Spleen (tissue), 11 donors: Measurements from ENCODE around the gene PRKCZ. TPM values are rescaled to one million over a fixed set of nuclear protein-coding genes. Genes with fewer than 3 reads are reported as not detected.

Experiments used
- DNase-seq: peaks from one replicate; pipeline ENCODE4 v3.0.0-alpha.2; 2020
- H3K27ac ChIP-seq, 8 donors: fragments of 200-600 bp; sonication (generic) in 7 of 8; 1 replicate in 4 of 8; 2 replicates in 4 of 8; pipeline versions ENCODE4 v1.5.0 to v1.8.0; 2016 to 2021; ENCODE audit warnings: inconsistent platforms in 4 of 8, mild to moderate bottlenecking in 4 of 8, moderate library complexity in 1 of 8
- H3K27me3 ChIP-seq, 7 donors: fragments of 200-600 bp; sonication (generic) in 6 of 7; replicated peaks in 1 of 7; 1 replicate in 4 of 7; 2 replicates in 3 of 7; pipeline versions ENCODE4 v1.5.0 to v1.8.0; 2016 to 2021; ENCODE audit warnings: inconsistent platforms in 3 of 7, mild to moderate bottlenecking in 1 of 7
- H3K36me3 ChIP-seq, 6 donors: fragments of 200-600 bp; sonication (generic) in 5 of 6; 1 replicate in 4 of 6; 2 replicates in 2 of 6; pipeline versions ENCODE4 v1.5.0 to v1.8.0; 2016 to 2021; ENCODE audit warnings: inconsistent platforms in 2 of 6
- H3K4me1 ChIP-seq, 6 donors: fragments of 200-600 bp; sonication (generic) in 5 of 6; 1 replicate in 3 of 6; 2 replicates in 3 of 6; pipeline versions ENCODE4 v1.5.0 to v1.8.0; 2016 to 2021; ENCODE audit warnings: inconsistent platforms in 3 of 6
- H3K4me3 ChIP-seq, 8 donors: fragments of 200-600 bp; sonication (generic) in 7 of 8; 1 replicate in 4 of 8; 2 replicates in 4 of 8; pipeline versions ENCODE4 v1.5.0 to v1.8.0; 2016 to 2021; ENCODE audit warnings: inconsistent platforms in 4 of 8, mild to moderate bottlenecking in 4 of 8, moderate library complexity in 2 of 8
- H3K9me3 ChIP-seq, 8 donors: fragments of 200-600 bp; sonication (generic) in 7 of 8; 1 replicate in 4 of 8; 2 replicates in 4 of 8; pipeline versions ENCODE4 v1.5.0 to v1.8.0; 2016 to 2021; ENCODE audit warnings: inconsistent platforms in 4 of 8
- POLR2A ChIP-seq, 3 donors: fragments of 450-650 bp; IDR thresholded peaks; one replicate each; pipeline ENCODE4 v1.5.1; 2017; ENCODE audit warnings: antibody characterized with exemption in 3 of 3, mild to moderate bottlenecking in 1 of 3
- POLR2AphosphoS5 ChIP-seq, 3 donors: sonication (generic); formaldehyde crosslinking; IDR thresholded peaks; one replicate each; pipeline ENCODE4 v1.5.1; 2017; ENCODE audit warnings: antibody characterized with exemption in 3 of 3
- WGBS, 5 donors: extraction: QIAGEN DNeasy Blood & Tissue Kit in 3 of 5; methylation state at CpG; one replicate each; pipeline versions ENCODE4 v1.1.5 to v1.1.7; 2013 to 2018; 5-methylcytosine and 5-hydroxymethylcytosine counted together
- intact Hi-C: fragments of 100-400 bp; cut with DNase I; formaldehyde crosslinking; loops from one replicate; pipeline ENCODE4 v1.15.0; 2023; ENCODE audit warnings: low total_unique reads
- polyA plus RNA-seq, 3 donors: library from polyadenylated mRNA; stranded (reverse); fragments of 200-250 nt; gene quantifications; one replicate each; pipeline ENCODE4 v1.2.1, GENCODE V29; 2013
- total RNA-seq, 7 donors: library from RNA; depleted of rRNA in 3 of 7; stranded (reverse); fragments of >200 nt in 3 of 7; fragmentation: NEBNext Ultra II Directional in 4 of 7; extraction: Animal tissue kit (Norgen Biotek cat#: 25700) in 4 of 7; gene quantifications; one replicate each; pipeline versions ENCODE4 v1.1.0 to v1.2.1, GENCODE V29; 2016 to 2021
- TF ChIP-seq, protein P1 (sequence below), 11 experiments: fragments of 200-600 bp in 7 of 11; fragments of 450-650 bp in 4 of 11; sonication (generic) in 4 of 11; IDR thresholded peaks in 8 of 11; conservative IDR thresholded peaks in 3 of 11; 1 replicate in 7 of 11; 2 replicates in 4 of 11; pipeline versions ENCODE4 v1.4.0 to v1.8.0; 2016 to 2021; ENCODE audit warnings: antibody characterized with exemption in 11 of 11, inconsistent platforms in 4 of 11, mild to moderate bottlenecking in 1 of 11
- donor health status: healthy with polysubstance abuse.
- donor health status: DM: no; HTN: no; CAD: no; lungs with moderate emphysema.
- donor health status: DM: no; HTN: no; CAD: no.
- donor health status: Bipolar disorder and iron deficiency.
- donor health status: healthy.
- donor health status: DM: no; HTN: no; CAD: no.
- donor health status: DM: yes; HTN: yes; CAD: no.

The PRKCZ gene
- total and polyA plus RNA-seq, 10 donors = 17.6 to 61.8 (median 34.0) TPM

GRCh38 chr1:2163205-2163604 lies 113.0 kb downstream of the PRKCZ start:
- H3K9me3 ChIP-seq = peaks cover 0 to 13% (median 0%) of the 10 kb centered on the region in 8 donors
- H3K4me1 ChIP-seq = peaks cover 0 to 6% (median 0%) of the 10 kb centered on the region in 6 donors
- intact Hi-C loops = no loop called here
- TF ChIP-seq POLR2A (IDR thresholded peaks at IDR 0.05) (no peak), POLR2AphosphoS5 (IDR thresholded peaks at IDR 0.05) (no peak)
- TF ChIP-seq, protein P1, sequence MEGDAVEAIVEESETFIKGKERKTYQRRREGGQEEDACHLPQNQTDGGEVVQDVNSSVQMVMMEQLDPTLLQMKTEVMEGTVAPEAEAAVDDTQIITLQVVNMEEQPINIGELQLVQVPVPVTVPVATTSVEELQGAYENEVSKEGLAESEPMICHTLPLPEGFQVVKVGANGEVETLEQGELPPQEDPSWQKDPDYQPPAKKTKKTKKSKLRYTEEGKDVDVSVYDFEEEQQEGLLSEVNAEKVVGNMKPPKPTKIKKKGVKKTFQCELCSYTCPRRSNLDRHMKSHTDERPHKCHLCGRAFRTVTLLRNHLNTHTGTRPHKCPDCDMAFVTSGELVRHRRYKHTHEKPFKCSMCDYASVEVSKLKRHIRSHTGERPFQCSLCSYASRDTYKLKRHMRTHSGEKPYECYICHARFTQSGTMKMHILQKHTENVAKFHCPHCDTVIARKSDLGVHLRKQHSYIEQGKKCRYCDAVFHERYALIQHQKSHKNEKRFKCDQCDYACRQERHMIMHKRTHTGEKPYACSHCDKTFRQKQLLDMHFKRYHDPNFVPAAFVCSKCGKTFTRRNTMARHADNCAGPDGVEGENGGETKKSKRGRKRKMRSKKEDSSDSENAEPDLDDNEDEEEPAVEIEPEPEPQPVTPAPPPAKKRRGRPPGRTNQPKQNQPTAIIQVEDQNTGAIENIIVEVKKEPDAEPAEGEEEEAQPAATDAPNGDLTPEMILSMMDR (IDR thresholded peaks at IDR 0.05 in 8 of 11, conservative IDR thresholded peaks at IDR 0.05 in 3 of 11) = no peak
- H3K36me3 ChIP-seq = peaks cover 0 to 79% (median 11%) of the 10 kb centered on the region in 6 donors
- no peak overlapping the region for H3K27ac ChIP-seq
- H3K27me3 ChIP-seq = no peaks in the 10 kb centered on the region
- no peak for DNase-seq
- WGBS, 5 donors = 83 to 95% (median 90%) methylated on average over 5 to 7 of the region's 7 CpGs
- no peak overlapping the region for H3K4me3 ChIP-seq

GRCh38 chr1:2165646-2166045 lies 115.4 kb downstream of the PRKCZ start:
- intact Hi-C loops = no loop called here
- no peak for DNase-seq
- Histone ChIP-seq H3K27me3 (no peaks in the 10 kb centered on the region), H3K4me1 (no peaks in the 10 kb centered on the region), H3K27ac (no peak overlapping the region), H3K36me3 (peaks cover 0 to 69% (median 8%) of the 10 kb centered on the region in 6 donors), H3K9me3 (peaks cover 0 to 13% (median 0%) of the 10 kb centered on the region in 8 donors), H3K4me3 (no peak overlapping the region)
- TF ChIP-seq, protein P1 (IDR thresholded peaks at IDR 0.05 in 8 of 11, conservative IDR thresholded peaks at IDR 0.05 in 3 of 11) = no peak
- TF ChIP-seq POLR2AphosphoS5 (IDR thresholded peaks at IDR 0.05) = no peak
- WGBS, 5 donors = 90 to 93% (median 91%) methylated on average over 15 to 19 of the region's 19 CpGs

- intact Hi-C loops = no loop called here
- peaks cover 0 to 13% (median 0%) of the 10 kb centered on the region in 8 donors for H3K9me3 ChIP-seq
- DNase-seq = no peak
- no peaks in the 10 kb centered on the region for H3K27me3 ChIP-seq
- no peaks in the 10 kb centered on the region for H3K4me1 ChIP-seq
- 85 to 88% (median 87%) methylated on average over 9 to 14 of the region's 14 CpGs for WGBS, 5 donors
- peaks cover 0 to 66% (median 8%) of the 10 kb centered on the region in 6 donors for H3K36me3 ChIP-seq
- H3K27ac ChIP-seq = no peak overlapping the region
- no peak overlapping the region for H3K4me3 ChIP-seq
- no peak for TF ChIP-seq POLR2AphosphoS5 (IDR thresholded peaks at IDR 0.05)
- TF ChIP-seq POLR2A (IDR thresholded peaks at IDR 0.05) = no peak
- TF ChIP-seq, protein P1 (IDR thresholded peaks at IDR 0.05 in 8 of 11, conservative IDR thresholded peaks at IDR 0.05 in 3 of 11) = no peak
Observed at GRCh38 chr1:2166254-2166653, 116.0 kb downstream of the PRKCZ start.

- DNase-seq = no peak
- no peak for TF ChIP-seq POLR2A (IDR thresholded peaks at IDR 0.05)
- no peaks in the 10 kb centered on the region for H3K27me3 ChIP-seq
- WGBS, 5 donors = 92 to 96% (median 94%) methylated on average over 5 to 10 of the region's 10 CpGs
- peaks cover 0 to 69% (median 9%) of the 10 kb centered on the region in 6 donors for H3K36me3 ChIP-seq
- H3K4me1 ChIP-seq = no peaks in the 10 kb centered on the region
- no peak overlapping the region for H3K4me3 ChIP-seq
- intact Hi-C loops = no loop called here
- no peak overlapping the region for H3K27ac ChIP-seq
- peaks cover 0 to 13% (median 0%) of the 10 kb centered on the region in 8 donors for H3K9me3 ChIP-seq
Observed at GRCh38 chr1:2166695-2167094, 116.5 kb downstream of the PRKCZ start.

GRCh38 chr1:2168090-2168489 lies 117.9 kb downstream of the PRKCZ start:
- no peak for DNase-seq
- 91 to 95% (median 94%) methylated on average over 13 of the region's 13 CpGs for WGBS, 5 donors
- no peaks in the 10 kb centered on the region for H3K27me3 ChIP-seq
- H3K4me3 ChIP-seq = no peak overlapping the region
- no peaks in the 10 kb centered on the region for H3K4me1 ChIP-seq
- intact Hi-C loops = no loop called here
- H3K27ac ChIP-seq = no peak overlapping the region
- no peak for TF ChIP-seq POLR2A (IDR thresholded peaks at IDR 0.05)
- TF ChIP-seq POLR2AphosphoS5 (IDR thresholded peaks at IDR 0.05) = no peak
- TF ChIP-seq, protein P1 (IDR thresholded peaks at IDR 0.05 in 8 of 11, conservative IDR thresholded peaks at IDR 0.05 in 3 of 11) = no peak
- H3K36me3 ChIP-seq = peaks cover 0 to 74% (median 13%) of the 10 kb centered on the region in 6 donors
- peaks cover 0 to 11% (median 0%) of the 10 kb centered on the region in 8 donors for H3K9me3 ChIP-seq
